WTC11 (cell line): ENCODE data around the gene UMOD.

Source experiments
- CREM ChIP-seq: sonication (generic); formaldehyde crosslinking; IDR thresholded peaks from 2 replicates; pipeline ENCODE4 v1.8.1; 2022; ENCODE audit warnings: mild to moderate bottlenecking, missing genetic modification reagents, moderate library complexity
- CTCF ChIP-seq: fragments of 200-600 bp; IDR thresholded peaks from 2 replicates; pipeline ENCODE4 v1.8.0; 2022; ENCODE audit warnings: antibody characterized with exemption
- HMGXB4 ChIP-seq: sonication (generic); formaldehyde crosslinking; IDR thresholded peaks from 2 replicates; pipeline ENCODE4 v1.8.1; 2023; ENCODE audit warnings: mild to moderate bottlenecking, moderate library complexity, missing genetic modification reagents
- USF1 ChIP-seq: sonication (generic); formaldehyde crosslinking; IDR thresholded peaks from 2 replicates; pipeline ENCODE4 v1.8.0; 2022; ENCODE audit warnings: mild to moderate bottlenecking, missing genetic modification reagents
- ZBTB21 ChIP-seq: sonication (generic); formaldehyde crosslinking; IDR thresholded peaks from 2 replicates; pipeline ENCODE4 v1.8.1; 2023; ENCODE audit warnings: mild to moderate bottlenecking, missing genetic modification reagents, borderline replicate concordance
- ZNF121 ChIP-seq: sonication (generic); formaldehyde crosslinking; IDR thresholded peaks from 2 replicates; pipeline ENCODE4 v1.8.0; 2023; ENCODE audit warnings: missing genetic modification reagents
- ZNF423 ChIP-seq: fragments of 250-450 bp; sonication (Bioruptor Pico); IDR thresholded peaks from 2 replicates; pipeline ENCODE4 v2.1.2; 2022; ENCODE audit warnings: mild to moderate bottlenecking, moderate library complexity
- TF ChIP-seq, protein P1 (sequence below): sonication (generic); formaldehyde crosslinking; IDR thresholded peaks from 2 replicates; pipeline ENCODE4 v1.8.1; 2023; ENCODE audit warnings: mild to moderate bottlenecking, missing genetic modification reagents

GRCh38 chr16:20336955-20337354, 15.6 kb downstream of the UMOD start:
- TF ChIP-seq ZNF423 (CRISPR knock-in tag), result no peak
- TF ChIP-seq CREM (CRISPR knock-in tag), result no peak
- TF ChIP-seq HMGXB4 (CRISPR knock-in tag), result no peak
- TF ChIP-seq ZBTB21, result no peak
- TF ChIP-seq, protein P1, sequence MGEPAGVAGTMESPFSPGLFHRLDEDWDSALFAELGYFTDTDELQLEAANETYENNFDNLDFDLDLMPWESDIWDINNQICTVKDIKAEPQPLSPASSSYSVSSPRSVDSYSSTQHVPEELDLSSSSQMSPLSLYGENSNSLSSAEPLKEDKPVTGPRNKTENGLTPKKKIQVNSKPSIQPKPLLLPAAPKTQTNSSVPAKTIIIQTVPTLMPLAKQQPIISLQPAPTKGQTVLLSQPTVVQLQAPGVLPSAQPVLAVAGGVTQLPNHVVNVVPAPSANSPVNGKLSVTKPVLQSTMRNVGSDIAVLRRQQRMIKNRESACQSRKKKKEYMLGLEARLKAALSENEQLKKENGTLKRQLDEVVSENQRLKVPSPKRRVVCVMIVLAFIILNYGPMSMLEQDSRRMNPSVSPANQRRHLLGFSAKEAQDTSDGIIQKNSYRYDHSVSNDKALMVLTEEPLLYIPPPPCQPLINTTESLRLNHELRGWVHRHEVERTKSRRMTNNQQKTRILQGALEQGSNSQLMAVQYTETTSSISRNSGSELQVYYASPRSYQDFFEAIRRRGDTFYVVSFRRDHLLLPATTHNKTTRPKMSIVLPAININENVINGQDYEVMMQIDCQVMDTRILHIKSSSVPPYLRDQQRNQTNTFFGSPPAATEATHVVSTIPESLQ, result no peak
- TF ChIP-seq USF1, result no peak
- TF ChIP-seq CTCF, result no peak
- TF ChIP-seq ZNF121 (CRISPR knock-in tag), result no peak
